Endodermal cell (in vitro differentiated cells): ENCODE measurements around the gene RPA3. TPM values are rescaled to one million over a fixed set of nuclear protein-coding genes. Genes with fewer than 3 reads are reported as not detected.

Experiments used
- DNase-seq: peaks from one replicate; pipeline ENCODE4 v3.0.0-alpha.2; 2017
- H3K27ac ChIP-seq: 2 replicates; pipeline ENCODE4 v1.5.1; 2013; ENCODE audit warnings: mild to moderate bottlenecking, low read depth, low read length, moderate library complexity
- H3K27me3 ChIP-seq: 2 replicates; pipeline ENCODE4 v1.6.1; 2013; ENCODE audit warnings: mild to moderate bottlenecking, low read length, moderate library complexity; ENCODE audit not compliant: insufficient read depth, control insufficient read depth, poor library complexity, severe bottlenecking
- H3K36me3 ChIP-seq: 2 replicates; pipeline ENCODE4 v1.7.0; 2013; ENCODE audit warnings: mild to moderate bottlenecking, low read length, moderate library complexity; ENCODE audit not compliant: control insufficient read depth, insufficient read depth
- H3K4me1 ChIP-seq: one replicate; pipeline ENCODE4 v1.7.0; 2013; ENCODE audit warnings: low read length; ENCODE audit not compliant: control insufficient read depth, insufficient read depth
- H3K4me3 ChIP-seq: 2 replicates; pipeline ENCODE4 v1.5.1; 2013; ENCODE audit warnings: mild to moderate bottlenecking, low read length, moderate library complexity
- H3K9ac ChIP-seq: 2 replicates; pipeline ENCODE4 v1.6.1; 2013; ENCODE audit warnings: mild to moderate bottlenecking, low read length, moderate library complexity; ENCODE audit not compliant: poor library complexity, severe bottlenecking; ENCODE audit errors: extremely low read depth
- H3K9me3 ChIP-seq: 2 replicates; pipeline ENCODE4 v1.6.1; 2013; ENCODE audit warnings: mild to moderate bottlenecking, low read length, moderate library complexity; ENCODE audit not compliant: control insufficient read depth
- H3K27ac Mint-ChIP-seq: 2 replicates; pipeline ENCODE4 v1.8.0; 2020; ENCODE audit warnings: mixed read lengths
- H3K27me3 Mint-ChIP-seq: 2 replicates; pipeline ENCODE4 v1.8.0; 2021; ENCODE audit warnings: mild to moderate bottlenecking, mixed read lengths; ENCODE audit not compliant: insufficient read depth
- H3K36me3 Mint-ChIP-seq: 2 replicates; pipeline ENCODE4 v1.8.0; 2020; ENCODE audit warnings: low read depth, mixed read lengths
- H3K4me1 Mint-ChIP-seq: 2 replicates; pipeline ENCODE4 v1.8.0; 2020; ENCODE audit warnings: mixed read lengths
- H3K4me3 Mint-ChIP-seq: 2 replicates; pipeline ENCODE4 v1.8.0; 2020; ENCODE audit warnings: mild to moderate bottlenecking, moderate library complexity, mixed read lengths
- H3K9me3 Mint-ChIP-seq: 2 replicates; pipeline ENCODE4 v1.8.0; 2020; ENCODE audit warnings: mild to moderate bottlenecking, mixed read lengths
- WGBS, 2 experiments: methylation state at CpG; one replicate each; pipeline versions ENCODE4 v1.1.5 to v1.1.7; 2013; ENCODE audit warnings: missing lambda C conversion rate in 2 of 2, mixed read lengths in 1 of 2; ENCODE audit not compliant: insufficient coverage in 1 of 2, insufficient read length in 1 of 2; 5-methylcytosine and 5-hydroxymethylcytosine counted together
- total RNA-seq, 2 donors: library from RNA; stranded (reverse); fragmentation: NEBNext Ultra II Directional in 1 of 2; extraction: Animal tissue kit (Norgen Biotek cat#: 25700) in 1 of 2; gene quantifications; 2 replicates in 1 of 2; 3 replicates in 1 of 2; pipeline ENCODE4 v1.2.1, GENCODE V29; 2021
- TF ChIP-seq, protein P1 (sequence below): fragments of 200-600 bp; sonication (generic); conservative IDR thresholded peaks from 2 replicates; pipeline ENCODE4 v1.5.0; 2021; ENCODE audit warnings: antibody characterized with exemption, mild to moderate bottlenecking

Gene RPA3
- total RNA-seq, 2 donors from 2014 or later: 65.5 to 97.8 TPM

- no peaks in the 10 kb centered on the region for H3K36me3 ChIP-seq
- H3K27ac ChIP-seq: no peak overlapping the region
- Mint-ChIP-seq H3K4me3 (no peak overlapping the region), H3K9me3 (no peaks in the 10 kb centered on the region), H3K36me3 (no peaks in the 10 kb centered on the region), H3K4me1 (no peaks in the 10 kb centered on the region), H3K27me3 (peaks cover 4% of the 10 kb centered on the region), H3K27ac (no peak overlapping the region)
- TF ChIP-seq, protein P1, sequence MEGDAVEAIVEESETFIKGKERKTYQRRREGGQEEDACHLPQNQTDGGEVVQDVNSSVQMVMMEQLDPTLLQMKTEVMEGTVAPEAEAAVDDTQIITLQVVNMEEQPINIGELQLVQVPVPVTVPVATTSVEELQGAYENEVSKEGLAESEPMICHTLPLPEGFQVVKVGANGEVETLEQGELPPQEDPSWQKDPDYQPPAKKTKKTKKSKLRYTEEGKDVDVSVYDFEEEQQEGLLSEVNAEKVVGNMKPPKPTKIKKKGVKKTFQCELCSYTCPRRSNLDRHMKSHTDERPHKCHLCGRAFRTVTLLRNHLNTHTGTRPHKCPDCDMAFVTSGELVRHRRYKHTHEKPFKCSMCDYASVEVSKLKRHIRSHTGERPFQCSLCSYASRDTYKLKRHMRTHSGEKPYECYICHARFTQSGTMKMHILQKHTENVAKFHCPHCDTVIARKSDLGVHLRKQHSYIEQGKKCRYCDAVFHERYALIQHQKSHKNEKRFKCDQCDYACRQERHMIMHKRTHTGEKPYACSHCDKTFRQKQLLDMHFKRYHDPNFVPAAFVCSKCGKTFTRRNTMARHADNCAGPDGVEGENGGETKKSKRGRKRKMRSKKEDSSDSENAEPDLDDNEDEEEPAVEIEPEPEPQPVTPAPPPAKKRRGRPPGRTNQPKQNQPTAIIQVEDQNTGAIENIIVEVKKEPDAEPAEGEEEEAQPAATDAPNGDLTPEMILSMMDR: no peak
- no peaks in the 10 kb centered on the region for H3K4me1 ChIP-seq
- no peaks in the 10 kb centered on the region for H3K27me3 ChIP-seq
- no peaks in the 10 kb centered on the region for H3K9me3 ChIP-seq
- no peak overlapping the region for H3K4me3 ChIP-seq
- DNase-seq: no peak
- H3K9ac ChIP-seq: no peak overlapping the region
- 78 to 89% methylated on average over 1 to 3 of the region's 3 CpGs for WGBS, 2 experiments
Observed at GRCh38 chr7:7617550-7617949, 100.9 kb downstream of the RPA3 start.

- no peak for DNase-seq
- Histone ChIP-seq H3K27me3 (no peaks in the 10 kb centered on the region), H3K4me1 (no peaks in the 10 kb centered on the region), H3K9ac (no peak overlapping the region), H3K36me3 (peaks cover 8% of the 10 kb centered on the region), H3K4me3 (no peak overlapping the region), H3K27ac (no peak overlapping the region), H3K9me3 (no peaks in the 10 kb centered on the region)
- 91 to 94% methylated on average over 4 of the region's 4 CpGs for WGBS, 2 experiments
- no peaks in the 10 kb centered on the region for H3K9me3 Mint-ChIP-seq
- H3K4me1 Mint-ChIP-seq: no peaks in the 10 kb centered on the region
- no peaks in the 10 kb centered on the region for H3K36me3 Mint-ChIP-seq
- TF ChIP-seq, protein P1: no peak
- H3K4me3 Mint-ChIP-seq: no peak overlapping the region
- H3K27me3 Mint-ChIP-seq: peaks cover 2% of the 10 kb centered on the region
- no peak overlapping the region for H3K27ac Mint-ChIP-seq
Observed at GRCh38 chr7:7614018-7614741, 104.2 kb downstream of the RPA3 start.

- WGBS, 2 experiments: 75% methylated on average over 1 of the region's 1 CpG; no CpG with 5 or more reads in 1 of the 2 experiments
- no peak for DNase-seq
- Histone ChIP-seq H3K4me3 (no peak overlapping the region), H3K9me3 (no peaks in the 10 kb centered on the region), H3K27me3 (no peaks in the 10 kb centered on the region), H3K36me3 (peaks cover 17% of the 10 kb centered on the region), H3K4me1 (no peaks in the 10 kb centered on the region), H3K9ac (no peak overlapping the region), H3K27ac (no peak overlapping the region)
- Mint-ChIP-seq H3K36me3 (no peaks in the 10 kb centered on the region), H3K9me3 (no peaks in the 10 kb centered on the region), H3K27ac (no peak overlapping the region), H3K4me3 (no peak overlapping the region), H3K4me1 (no peaks in the 10 kb centered on the region), H3K27me3 (peaks cover 2% of the 10 kb centered on the region)
- TF ChIP-seq, protein P1: no peak
Observed at GRCh38 chr7:7613210-7613609, 105.2 kb downstream of the RPA3 start.
